Progenitor cell of endocrine pancreas (in vitro differentiated cells): ENCODE measurements around the gene STXBP4. TPM values are rescaled to one million over a fixed set of nuclear protein-coding genes. Genes with fewer than 3 reads are reported as not detected.

Experiments
- DNase-seq: peaks from one replicate; pipeline ENCODE4 v3.0.0; 2021; ENCODE audit warnings: low spot score; ENCODE audit not compliant: unreplicated experiment
- H3K27ac Mint-ChIP-seq: 2 replicates; pipeline ENCODE4 v1.8.0; 2021; ENCODE audit warnings: mild to moderate bottlenecking, moderate library complexity, mixed read lengths
- H3K27me3 Mint-ChIP-seq: 2 replicates; pipeline ENCODE4 v1.8.0; 2021; ENCODE audit warnings: mixed read lengths
- H3K36me3 Mint-ChIP-seq: 2 replicates; pipeline ENCODE4 v1.8.0; 2022; ENCODE audit warnings: mixed read lengths; ENCODE audit not compliant: insufficient read depth
- H3K4me1 Mint-ChIP-seq: 2 replicates; pipeline ENCODE4 v1.8.0; 2021; ENCODE audit warnings: low read depth, mixed read lengths
- H3K4me3 Mint-ChIP-seq: 2 replicates; pipeline ENCODE4 v1.8.0; 2021; ENCODE audit warnings: low read depth, mild to moderate bottlenecking, moderate library complexity, mixed read lengths
- H3K9me3 Mint-ChIP-seq: 2 replicates; pipeline ENCODE4 v1.8.0; 2021; ENCODE audit warnings: low read depth, mixed read lengths
- total RNA-seq: library from RNA; stranded (reverse); gene quantifications from 2 replicates; pipeline ENCODE4 v1.2.1, GENCODE V29; 2021
- TF ChIP-seq, protein P1 (sequence below): fragments of 200-600 bp; sonication (generic); IDR thresholded peaks from one replicate; pipeline ENCODE4 v1.5.0; 2021; ENCODE audit warnings: antibody characterized with exemption, mild to moderate bottlenecking; ENCODE audit not compliant: unreplicated experiment

Gene STXBP4
- total RNA-seq, 1 donor from 2014 or later, result 45.0 TPM

DNA sequence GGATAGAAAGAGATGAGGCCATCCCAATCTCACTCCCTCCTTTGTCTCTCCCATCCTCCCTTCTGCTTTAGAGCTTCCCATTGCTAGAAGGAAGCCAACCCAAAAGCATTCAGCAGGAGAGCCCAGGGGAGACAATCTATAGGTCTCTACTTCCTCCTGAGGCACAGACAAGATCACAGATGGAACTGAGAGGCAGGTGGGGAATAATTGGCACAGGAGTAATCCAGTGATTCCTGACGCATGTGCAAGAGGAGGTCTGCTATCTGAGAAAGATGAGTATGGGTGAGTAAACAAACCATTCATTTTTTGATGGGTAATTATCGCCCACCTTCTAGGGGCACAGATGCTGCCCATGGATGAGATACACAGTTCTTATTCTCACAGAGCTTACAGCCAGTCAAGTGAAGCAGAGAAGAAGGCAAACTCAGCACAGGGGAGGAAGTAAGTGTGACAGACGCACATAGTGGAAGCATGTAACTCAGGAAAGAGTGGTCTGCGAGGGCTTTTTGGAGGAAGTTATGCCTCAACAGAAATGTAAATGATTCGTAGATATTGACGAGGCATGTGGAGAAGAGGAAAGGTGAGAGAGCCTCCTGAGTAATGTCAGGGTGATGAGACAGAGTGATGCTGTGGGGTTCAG lies 207.3 kb downstream of the STXBP4 start:
- H3K27me3 Mint-ChIP-seq, result no peaks in the 10 kb centered on the region
- H3K4me3 Mint-ChIP-seq, result no peak overlapping the region
- TF ChIP-seq, protein P1, sequence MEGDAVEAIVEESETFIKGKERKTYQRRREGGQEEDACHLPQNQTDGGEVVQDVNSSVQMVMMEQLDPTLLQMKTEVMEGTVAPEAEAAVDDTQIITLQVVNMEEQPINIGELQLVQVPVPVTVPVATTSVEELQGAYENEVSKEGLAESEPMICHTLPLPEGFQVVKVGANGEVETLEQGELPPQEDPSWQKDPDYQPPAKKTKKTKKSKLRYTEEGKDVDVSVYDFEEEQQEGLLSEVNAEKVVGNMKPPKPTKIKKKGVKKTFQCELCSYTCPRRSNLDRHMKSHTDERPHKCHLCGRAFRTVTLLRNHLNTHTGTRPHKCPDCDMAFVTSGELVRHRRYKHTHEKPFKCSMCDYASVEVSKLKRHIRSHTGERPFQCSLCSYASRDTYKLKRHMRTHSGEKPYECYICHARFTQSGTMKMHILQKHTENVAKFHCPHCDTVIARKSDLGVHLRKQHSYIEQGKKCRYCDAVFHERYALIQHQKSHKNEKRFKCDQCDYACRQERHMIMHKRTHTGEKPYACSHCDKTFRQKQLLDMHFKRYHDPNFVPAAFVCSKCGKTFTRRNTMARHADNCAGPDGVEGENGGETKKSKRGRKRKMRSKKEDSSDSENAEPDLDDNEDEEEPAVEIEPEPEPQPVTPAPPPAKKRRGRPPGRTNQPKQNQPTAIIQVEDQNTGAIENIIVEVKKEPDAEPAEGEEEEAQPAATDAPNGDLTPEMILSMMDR, result no peak
- peaks cover 16% of the 10 kb centered on the region for H3K9me3 Mint-ChIP-seq
- DNase-seq, result no peak
- H3K36me3 Mint-ChIP-seq, result peaks cover 20% of the 10 kb centered on the region
- H3K4me1 Mint-ChIP-seq, result peaks cover 4% of the 10 kb centered on the region
- H3K27ac Mint-ChIP-seq, result no peak overlapping the region

DNA sequence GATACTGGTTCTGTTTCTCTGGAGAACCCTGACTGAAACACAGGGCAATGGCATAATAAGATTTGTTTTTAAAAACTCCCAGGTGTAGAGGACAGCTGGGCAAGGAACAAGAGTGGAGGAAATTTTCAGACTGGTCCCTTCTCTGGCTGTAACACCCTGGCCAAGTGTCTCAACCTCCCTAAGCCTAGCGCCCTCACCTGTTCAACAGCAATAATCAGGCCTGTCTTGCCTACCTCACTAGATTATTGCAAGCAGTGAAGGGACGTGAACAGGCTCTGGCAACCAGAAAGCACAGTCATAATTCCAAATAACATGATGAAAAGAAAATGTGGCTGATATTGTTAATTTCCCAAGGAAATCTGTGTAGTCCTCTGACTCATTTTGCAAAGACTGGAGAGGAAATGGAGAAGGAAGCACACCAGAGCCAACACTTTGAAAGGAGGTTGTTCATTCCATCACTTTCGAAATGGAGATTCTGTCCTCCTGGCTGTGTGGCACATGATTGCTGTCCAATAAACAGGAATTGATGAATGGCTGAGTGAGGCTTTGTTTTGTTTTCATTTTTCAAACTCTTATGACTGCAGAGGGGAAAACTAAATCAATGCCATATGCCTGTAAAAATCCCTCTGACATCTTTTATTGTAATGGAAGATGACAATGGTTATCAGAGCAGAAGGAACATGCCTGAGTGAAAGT lies 208.7 kb downstream of the STXBP4 start:
- no peak for DNase-seq
- Mint-ChIP-seq H3K9me3 (peaks cover 14% of the 10 kb centered on the region), H3K36me3 (peaks cover 20% of the 10 kb centered on the region), H3K27ac (peak overlapping the region; percentile 30), H3K4me3 (no peak overlapping the region), H3K27me3 (no peaks in the 10 kb centered on the region), H3K4me1 (peaks cover 4% of the 10 kb centered on the region)
- TF ChIP-seq, protein P1, result no peak

DNA sequence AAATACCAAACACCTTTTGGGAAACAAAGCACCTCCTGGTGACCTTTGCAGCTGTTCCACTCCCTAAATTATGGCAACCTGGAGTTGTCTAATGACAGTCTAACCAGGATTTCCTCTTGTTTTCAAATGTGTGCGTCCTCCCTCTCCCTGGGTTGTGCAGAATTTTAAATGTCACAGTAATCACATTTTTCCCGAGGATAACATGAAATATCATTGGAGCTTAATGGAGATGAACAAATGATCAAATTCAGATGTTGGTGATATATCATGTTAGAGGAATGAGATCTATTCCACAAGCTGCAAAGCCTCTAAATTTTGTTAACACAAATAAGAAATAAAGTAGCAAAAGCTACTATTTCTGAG lies 209.3 kb downstream of the STXBP4 start:
- Mint-ChIP-seq H3K36me3 (peaks cover 19% of the 10 kb centered on the region), H3K9me3 (peaks cover 18% of the 10 kb centered on the region), H3K4me3 (no peak overlapping the region), H3K4me1 (peaks cover 4% of the 10 kb centered on the region), H3K27ac (no peak overlapping the region), H3K27me3 (no peaks in the 10 kb centered on the region)
- TF ChIP-seq, protein P1, result no peak
- no peak for DNase-seq

DNA sequence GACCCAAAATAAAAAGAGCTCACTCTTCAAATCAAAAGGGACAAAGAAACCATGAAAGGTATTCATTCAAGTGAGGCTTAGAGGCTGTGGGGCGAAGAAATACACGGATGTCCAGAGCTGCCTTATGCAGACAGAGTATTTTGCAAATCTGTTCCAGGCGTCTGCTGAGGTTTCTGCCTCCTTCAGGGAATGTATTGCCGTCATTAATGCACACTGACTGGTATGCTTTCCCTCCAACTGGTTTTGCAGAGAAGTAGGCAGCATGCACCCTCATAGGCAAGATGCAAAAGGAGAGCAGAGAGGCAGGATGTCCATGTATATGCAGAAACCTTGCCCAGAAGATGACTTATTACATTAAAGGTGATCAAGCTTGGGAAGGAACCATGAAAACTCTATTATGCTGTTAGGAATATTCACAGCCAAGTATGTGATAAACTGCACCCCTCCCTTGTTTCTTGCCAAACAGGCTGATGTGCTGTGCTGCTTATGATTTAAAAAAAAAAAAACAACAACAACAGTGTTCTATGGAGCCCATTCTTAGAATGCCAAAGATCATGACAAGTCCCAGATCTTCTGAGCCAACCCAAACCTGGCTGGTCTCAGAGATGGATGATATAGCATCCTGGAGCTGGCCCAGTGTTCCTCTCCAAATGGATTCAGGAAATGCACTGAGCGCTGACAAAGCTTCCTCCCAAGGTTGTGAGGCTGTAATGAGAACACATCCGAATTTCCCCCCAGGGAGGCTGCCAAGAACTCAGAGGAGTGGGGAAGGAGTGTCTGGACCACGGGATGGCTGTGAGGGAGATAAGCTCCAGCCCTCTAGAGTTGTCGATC lies 218.6 kb downstream of the STXBP4 start:
- no peak for DNase-seq
- no peak overlapping the region for H3K27ac Mint-ChIP-seq
- H3K9me3 Mint-ChIP-seq, result peaks cover 5% of the 10 kb centered on the region
- no peaks in the 10 kb centered on the region for H3K36me3 Mint-ChIP-seq
- H3K27me3 Mint-ChIP-seq, result peaks cover 3% of the 10 kb centered on the region
- no peaks in the 10 kb centered on the region for H3K4me1 Mint-ChIP-seq
- H3K4me3 Mint-ChIP-seq, result no peak overlapping the region
- TF ChIP-seq, protein P1, result no peak

DNA sequence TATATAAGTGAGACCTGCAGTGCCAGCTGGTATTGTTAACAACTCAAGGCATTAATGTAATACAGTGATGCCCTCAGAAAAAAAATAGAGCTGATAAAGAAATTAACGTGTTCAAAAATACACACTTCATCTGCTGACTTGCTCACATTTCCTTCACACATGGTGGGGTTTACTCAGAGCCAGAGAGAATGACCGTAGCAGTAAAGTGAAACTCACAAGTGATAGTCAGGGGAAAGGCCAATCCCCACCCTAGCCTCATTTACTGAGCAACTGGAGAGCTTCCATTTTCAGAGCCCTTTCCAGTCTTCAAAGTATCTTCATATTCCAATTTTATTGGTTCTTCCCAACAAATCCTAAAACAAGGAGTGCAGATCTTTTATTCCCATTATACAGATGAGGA lies 222.2 kb downstream of the STXBP4 start:
- H3K36me3 Mint-ChIP-seq, result no peaks in the 10 kb centered on the region
- DNase-seq, result no peak
- TF ChIP-seq, protein P1, result no peak
- no peak overlapping the region for H3K27ac Mint-ChIP-seq
- H3K4me3 Mint-ChIP-seq, result no peak overlapping the region
- H3K9me3 Mint-ChIP-seq, result no peaks in the 10 kb centered on the region
- H3K27me3 Mint-ChIP-seq, result peaks cover 3% of the 10 kb centered on the region
- no peaks in the 10 kb centered on the region for H3K4me1 Mint-ChIP-seq
